Thyroid gland (tissue), 4 donors: ENCODE data around the gene AFF3. TPM values are rescaled to one million over a fixed set of nuclear protein-coding genes. Genes with fewer than 3 reads are reported as not detected.

Source experiments
- DNase-seq, 2 donors: peaks; one replicate each; pipeline ENCODE4 v3.0.0-alpha.2; 2019
- H3K27ac ChIP-seq, 3 donors: fragments of 200-600 bp; sonication (generic); 1 replicate in 2 of 3; 2 replicates in 1 of 3; pipeline ENCODE4 v1.5.1; 2016 to 2019; ENCODE audit warnings: mild to moderate bottlenecking in 1 of 3, moderate library complexity in 1 of 3
- H3K27me3 ChIP-seq: fragments of 200-600 bp; sonication (generic); one replicate; pipeline ENCODE4 v1.5.1; 2019
- H3K36me3 ChIP-seq, 2 donors: fragments of 200-600 bp; sonication (generic); one replicate each; pipeline ENCODE4 v1.5.1; 2016 to 2019
- H3K4me1 ChIP-seq, 2 donors: fragments of 200-600 bp; sonication (generic); one replicate each; pipeline ENCODE4 v1.5.1; 2017 to 2019
- H3K4me3 ChIP-seq, 3 donors: fragments of 200-600 bp; sonication (generic); replicated peaks in 1 of 3; 1 replicate in 2 of 3; 2 replicates in 1 of 3; pipeline ENCODE4 v1.5.1; 2016; ENCODE audit warnings: mild to moderate bottlenecking in 1 of 3
- H3K9me3 ChIP-seq: fragments of 200-600 bp; sonication (generic); one replicate; pipeline ENCODE4 v1.5.1; 2017
- CTCF ChIP-seq, 6 experiments: fragments of 200-600 bp in 3 of 6; fragments of 450-650 bp in 3 of 6; sonication (generic) in 3 of 6; IDR thresholded peaks; one replicate each; pipeline ENCODE4 v1.5.1; 2016 to 2019; ENCODE audit warnings: antibody characterized with exemption in 6 of 6, mild to moderate bottlenecking in 2 of 6, inconsistent platforms in 1 of 6, moderate library complexity in 1 of 6
- POLR2A ChIP-seq, 2 donors: fragments of 450-650 bp; IDR thresholded peaks; one replicate each; pipeline ENCODE4 v1.6.1; 2017; ENCODE audit warnings: antibody characterized with exemption in 2 of 2, mild to moderate bottlenecking in 2 of 2, moderate library complexity in 1 of 2
- WGBS, 2 donors: methylation state at CpG; one replicate each; pipeline ENCODE4 v1.1.5; 2017; 5-methylcytosine and 5-hydroxymethylcytosine counted together
- intact Hi-C: fragments of 100-400 bp; cut with DNase I; formaldehyde crosslinking; loops from one replicate; pipeline ENCODE4 v1.15.1; 2023
- total RNA-seq, 4 donors: library from RNA; depleted of rRNA; stranded (reverse); fragments of >200 nt; gene quantifications; one replicate each; pipeline ENCODE4 v1.2.3, GENCODE V29; 2016

AFF3 gene
- total RNA-seq, 4 donors from 2014 or later = 0.54 to 2.6 (median 1.1) TPM

DNA sequence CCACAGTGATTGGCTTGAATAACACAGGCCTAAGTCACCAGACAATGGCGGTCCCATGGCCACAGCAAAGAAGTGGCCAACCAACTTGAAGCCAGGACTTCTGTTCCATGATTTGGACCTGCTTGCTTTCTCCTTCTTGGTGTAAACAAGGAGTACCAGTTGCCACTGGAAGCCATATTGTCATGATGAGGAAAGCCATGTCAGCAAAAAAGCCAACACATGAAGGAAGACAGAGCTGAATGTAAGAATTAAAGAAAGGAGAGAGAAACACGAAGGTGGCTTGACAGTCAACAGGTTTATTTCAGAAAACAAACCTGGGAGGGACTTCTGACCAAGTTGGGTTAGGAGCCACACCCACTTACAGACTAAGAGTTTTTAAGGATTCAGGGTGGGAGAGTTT is 620.2 kb downstream of the AFF3 start:
- Histone ChIP-seq H3K27ac (no peak overlapping the region), H3K9me3 (no peaks in the 10 kb centered on the region), H3K4me3 (no peak overlapping the region), H3K27me3 (no peaks in the 10 kb centered on the region), H3K4me1 (no peaks in the 10 kb centered on the region), H3K36me3 (no peaks in the 10 kb centered on the region)
- TF ChIP-seq CTCF (IDR thresholded peaks at IDR 0.05) (no peak), POLR2A (IDR thresholded peaks at IDR 0.05) (no peak)
- WGBS, 2 donors = 93% methylated on average over 1 to 2 of the region's 2 CpGs
- intact Hi-C loops = no loop called here
- no peak for DNase-seq

- Histone ChIP-seq H3K27ac (no peak overlapping the region), H3K4me1 (no peaks in the 10 kb centered on the region), H3K27me3 (no peaks in the 10 kb centered on the region), H3K36me3 (no peaks in the 10 kb centered on the region), H3K9me3 (no peaks in the 10 kb centered on the region), H3K4me3 (no peak overlapping the region)
- intact Hi-C loops = no loop called here
- WGBS, 2 donors = 85 to 89% methylated on average over 3 of the region's 3 CpGs
- no peak for DNase-seq
- TF ChIP-seq POLR2A (IDR thresholded peaks at IDR 0.05) (no peak), CTCF (IDR thresholded peaks at IDR 0.05) (no peak)
Observed at GRCh38 chr2:99520813-99521212, 621.6 kb downstream of the AFF3 start.

GRCh38 chr2:99520195-99520594 is 622.2 kb downstream of the AFF3 start:
- Histone ChIP-seq H3K4me3 (no peak overlapping the region), H3K9me3 (no peaks in the 10 kb centered on the region), H3K27me3 (no peaks in the 10 kb centered on the region), H3K27ac (no peak overlapping the region), H3K36me3 (no peaks in the 10 kb centered on the region), H3K4me1 (no peaks in the 10 kb centered on the region)
- no peak for DNase-seq
- TF ChIP-seq POLR2A (IDR thresholded peaks at IDR 0.05) (no peak), CTCF (IDR thresholded peaks at IDR 0.05) (no peak)
- intact Hi-C loops = no loop called here
- WGBS, 2 donors = 92 to 96% methylated on average over 4 of the region's 4 CpGs

DNA sequence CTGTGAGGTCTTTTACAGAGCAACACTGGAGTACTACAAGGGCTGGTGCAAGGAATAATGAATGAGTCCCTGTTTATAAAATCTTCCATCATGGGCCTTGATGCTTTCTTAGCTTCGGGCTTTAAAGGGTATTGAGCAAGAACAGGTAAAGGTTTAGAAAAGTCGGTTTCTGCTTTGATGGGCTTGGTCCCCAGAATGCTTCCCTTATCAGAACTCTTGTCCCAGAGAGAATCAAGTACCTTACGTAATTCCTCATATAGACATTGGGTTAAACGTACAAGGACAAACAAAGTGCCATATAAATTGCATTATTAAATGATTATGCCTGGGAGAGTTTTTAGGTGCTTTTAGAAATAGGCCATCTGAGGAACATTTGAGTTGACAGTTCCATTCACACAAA is 628.0 kb downstream of the AFF3 start:
- no peaks in the 10 kb centered on the region for H3K9me3 ChIP-seq
- H3K36me3 ChIP-seq = no peaks in the 10 kb centered on the region
- no peaks in the 10 kb centered on the region for H3K27me3 ChIP-seq
- no peak overlapping the region for H3K27ac ChIP-seq
- intact Hi-C loops = no loop called here
- WGBS, 2 donors = 93 to 95% methylated on average over 4 of the region's 4 CpGs
- no peaks in the 10 kb centered on the region for H3K4me1 ChIP-seq
- TF ChIP-seq POLR2A (IDR thresholded peaks at IDR 0.05) (no peak), CTCF (IDR thresholded peaks at IDR 0.05) (no peak)
- DNase-seq = no peak
- no peak overlapping the region for H3K4me3 ChIP-seq

DNA sequence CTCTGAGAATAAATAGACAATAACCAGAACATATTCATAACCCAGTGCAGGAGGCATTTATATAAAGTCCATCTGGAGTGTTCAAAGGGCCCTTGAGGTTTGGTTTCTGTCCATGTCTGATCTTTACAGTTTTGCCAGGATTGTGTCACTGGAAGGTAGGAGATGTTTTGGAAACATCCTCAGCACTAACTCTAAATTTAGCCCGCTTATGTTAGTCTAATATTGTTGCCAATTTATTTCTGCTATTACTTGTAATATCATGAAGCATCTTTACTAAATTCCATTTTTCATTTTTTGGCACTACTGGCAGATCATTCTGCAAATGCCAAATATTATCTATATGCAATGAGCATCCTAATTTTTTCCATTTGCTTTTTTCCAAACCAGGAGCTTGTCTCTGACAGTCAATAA is 630.2 kb downstream of the AFF3 start:
- no peaks in the 10 kb centered on the region for H3K36me3 ChIP-seq
- TF ChIP-seq POLR2A (IDR thresholded peaks at IDR 0.05) (no peak), CTCF (IDR thresholded peaks at IDR 0.05) (no peak)
- no peak for DNase-seq
- no peaks in the 10 kb centered on the region for H3K9me3 ChIP-seq
- no peaks in the 10 kb centered on the region for H3K4me1 ChIP-seq
- intact Hi-C loops = no loop called here
- H3K27me3 ChIP-seq = no peaks in the 10 kb centered on the region
- no peak overlapping the region for H3K27ac ChIP-seq
- no peak overlapping the region for H3K4me3 ChIP-seq
- WGBS, 2 donors = 59 to 78% methylated on average over 1 of the region's 1 CpG
